Esophagus muscularis mucosa (tissue), 3 donors: Measurements from ENCODE around the gene MITF.

Source experiments
- POLR2AphosphoS5 ChIP-seq, 2 donors: sonication (generic); formaldehyde crosslinking; IDR thresholded peaks; one replicate each; pipeline ENCODE4 v1.6.1; 2017; ENCODE audit warnings: antibody characterized with exemption in 2 of 2
- TF ChIP-seq, protein P1 (sequence below), 3 experiments: fragments of 200-600 bp in 2 of 3; fragments of 450-650 bp in 1 of 3; sonication (generic) in 2 of 3; IDR thresholded peaks; one replicate each; pipeline ENCODE4 v1.5.1; 2017 to 2019; ENCODE audit warnings: antibody characterized with exemption in 3 of 3, mild to moderate bottlenecking in 2 of 3, moderate library complexity in 1 of 3

DNA sequence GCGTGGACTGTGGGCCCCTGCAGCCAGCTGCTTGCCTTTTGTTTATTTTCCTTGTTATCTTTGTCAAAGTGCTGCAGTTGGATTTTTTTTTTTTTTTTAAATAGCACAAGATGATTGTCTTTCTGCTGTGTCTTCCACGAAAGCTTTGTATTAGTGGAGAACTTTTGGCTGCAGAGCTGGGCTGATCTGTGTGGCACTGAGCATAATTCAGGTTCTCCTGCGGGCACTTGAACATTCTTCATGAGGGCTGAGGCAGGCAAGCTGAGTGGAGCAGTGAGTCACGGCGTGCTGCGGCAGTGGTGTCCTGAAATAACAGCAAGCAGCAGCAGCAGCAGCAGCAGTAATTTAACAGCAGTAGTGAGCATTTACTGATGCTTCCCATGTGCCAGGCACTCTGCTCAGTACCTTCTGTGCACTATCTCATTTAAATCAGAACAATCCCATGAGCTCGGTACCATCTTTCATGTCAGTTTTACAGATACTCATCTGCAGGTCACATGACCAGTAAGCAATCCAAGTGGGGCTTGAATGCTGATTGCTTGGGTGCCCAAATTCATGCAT lies 45.8 kb downstream of the MITF start:
- peak; percentile 40 to 43 for TF ChIP-seq POLR2AphosphoS5 (IDR thresholded peaks at IDR 0.05)
- TF ChIP-seq, protein P1, sequence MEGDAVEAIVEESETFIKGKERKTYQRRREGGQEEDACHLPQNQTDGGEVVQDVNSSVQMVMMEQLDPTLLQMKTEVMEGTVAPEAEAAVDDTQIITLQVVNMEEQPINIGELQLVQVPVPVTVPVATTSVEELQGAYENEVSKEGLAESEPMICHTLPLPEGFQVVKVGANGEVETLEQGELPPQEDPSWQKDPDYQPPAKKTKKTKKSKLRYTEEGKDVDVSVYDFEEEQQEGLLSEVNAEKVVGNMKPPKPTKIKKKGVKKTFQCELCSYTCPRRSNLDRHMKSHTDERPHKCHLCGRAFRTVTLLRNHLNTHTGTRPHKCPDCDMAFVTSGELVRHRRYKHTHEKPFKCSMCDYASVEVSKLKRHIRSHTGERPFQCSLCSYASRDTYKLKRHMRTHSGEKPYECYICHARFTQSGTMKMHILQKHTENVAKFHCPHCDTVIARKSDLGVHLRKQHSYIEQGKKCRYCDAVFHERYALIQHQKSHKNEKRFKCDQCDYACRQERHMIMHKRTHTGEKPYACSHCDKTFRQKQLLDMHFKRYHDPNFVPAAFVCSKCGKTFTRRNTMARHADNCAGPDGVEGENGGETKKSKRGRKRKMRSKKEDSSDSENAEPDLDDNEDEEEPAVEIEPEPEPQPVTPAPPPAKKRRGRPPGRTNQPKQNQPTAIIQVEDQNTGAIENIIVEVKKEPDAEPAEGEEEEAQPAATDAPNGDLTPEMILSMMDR (IDR thresholded peaks at IDR 0.05): no peak
